Measurements from ENCODE around the gene AIDA. TPM values are rescaled to one million over a fixed set of nuclear protein-coding genes. Genes with fewer than 3 reads are reported as not detected.
A peak's percentile ranks its signal among the peaks of the same experiment; 100 is the strongest.

Gene AIDA
- total RNA-seq, 1 donor from 2014 or later: 46.9 TPM

DNA sequence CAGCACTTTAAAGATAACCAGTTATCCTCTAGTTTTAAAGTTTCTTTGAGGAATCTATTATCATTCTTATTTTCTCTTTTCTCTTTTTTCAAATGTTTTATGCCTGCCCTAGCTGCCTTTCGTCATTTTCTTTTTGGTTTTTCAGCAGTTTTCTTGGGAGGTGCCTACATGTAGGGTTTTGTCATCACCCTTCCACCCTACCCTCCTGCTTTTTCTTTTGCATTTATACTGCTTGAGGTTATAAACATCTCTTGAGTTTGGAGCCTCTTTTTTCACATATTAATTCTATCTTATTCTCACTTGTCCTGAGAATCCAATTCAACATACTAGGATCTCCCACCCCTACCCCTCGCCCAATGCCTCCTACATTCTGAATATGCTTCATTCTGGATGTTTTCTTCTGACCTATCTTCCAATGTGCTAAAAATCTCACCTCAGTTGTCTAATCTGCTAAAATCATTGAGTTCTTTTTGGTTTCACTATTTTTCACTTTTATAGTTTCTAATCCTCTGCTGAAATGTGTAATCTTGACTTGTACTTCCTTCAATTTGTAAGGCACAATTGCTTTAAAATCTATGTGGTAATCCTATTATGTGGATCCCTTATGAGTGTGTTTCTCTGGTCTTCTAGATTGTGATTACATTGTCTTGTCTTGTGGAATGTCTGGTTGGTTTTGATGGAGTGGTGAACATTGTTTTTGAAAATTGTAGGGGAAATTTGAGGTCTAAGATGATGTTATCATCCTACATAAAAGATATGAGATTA is 55.7 kb downstream of the AIDA start:
- ATAC-seq (ENCODE audit: poor library complexity) (no peak), DNase-seq (no peak)
- intact Hi-C loops (cut with DNase I): no loop called here

GRCh38 chr1:222654849-222655248 is 57.4 kb downstream of the AIDA start:
- no peak for DNase-seq
- intact Hi-C loops (cut with DNase I): no loop called here

GRCh38 chr1:222653178-222653827 is 59.0 kb downstream of the AIDA start:
- no peak for DNase-seq
- ATAC-seq (ENCODE audit: poor library complexity): no peak
- intact Hi-C loops (cut with DNase I): no loop called here

More at GRCh38 chr1:222654849-222655248, 57.4 kb downstream of the AIDA start:
- ATAC-seq (ENCODE audit: poor library complexity): peak; percentile 51

DNA sequence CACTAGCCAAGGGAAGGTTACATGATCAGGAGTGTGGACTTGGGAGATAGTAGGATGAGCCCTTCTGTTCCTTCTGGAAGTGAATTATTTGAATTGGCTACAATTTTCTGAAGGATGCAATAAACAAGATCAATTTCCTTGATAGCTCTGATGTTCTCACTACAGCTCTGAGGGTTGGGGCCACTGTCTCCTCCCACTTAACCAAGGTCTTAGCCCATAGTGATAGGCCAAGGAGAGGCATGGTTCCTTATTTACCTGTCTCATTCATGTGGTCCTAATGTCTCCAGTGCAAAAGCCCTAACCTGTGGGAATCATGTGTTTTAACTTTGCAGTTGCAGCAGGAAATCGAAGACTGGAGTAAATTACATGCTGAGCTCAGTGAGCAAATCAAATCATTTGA is 59.6 kb downstream of the AIDA start:
- DNase-seq: no peak
- intact Hi-C loops (cut with DNase I): no loop called here
- no peak for ATAC-seq (ENCODE audit: poor library complexity)

GRCh38 chr1:222644636-222644980 is 67.7 kb downstream of the AIDA start:
- ATAC-seq (ENCODE audit: poor library complexity): peak; percentile 3
- DNase-seq: no peak
- intact Hi-C loops (cut with DNase I): no loop called here

DNA sequence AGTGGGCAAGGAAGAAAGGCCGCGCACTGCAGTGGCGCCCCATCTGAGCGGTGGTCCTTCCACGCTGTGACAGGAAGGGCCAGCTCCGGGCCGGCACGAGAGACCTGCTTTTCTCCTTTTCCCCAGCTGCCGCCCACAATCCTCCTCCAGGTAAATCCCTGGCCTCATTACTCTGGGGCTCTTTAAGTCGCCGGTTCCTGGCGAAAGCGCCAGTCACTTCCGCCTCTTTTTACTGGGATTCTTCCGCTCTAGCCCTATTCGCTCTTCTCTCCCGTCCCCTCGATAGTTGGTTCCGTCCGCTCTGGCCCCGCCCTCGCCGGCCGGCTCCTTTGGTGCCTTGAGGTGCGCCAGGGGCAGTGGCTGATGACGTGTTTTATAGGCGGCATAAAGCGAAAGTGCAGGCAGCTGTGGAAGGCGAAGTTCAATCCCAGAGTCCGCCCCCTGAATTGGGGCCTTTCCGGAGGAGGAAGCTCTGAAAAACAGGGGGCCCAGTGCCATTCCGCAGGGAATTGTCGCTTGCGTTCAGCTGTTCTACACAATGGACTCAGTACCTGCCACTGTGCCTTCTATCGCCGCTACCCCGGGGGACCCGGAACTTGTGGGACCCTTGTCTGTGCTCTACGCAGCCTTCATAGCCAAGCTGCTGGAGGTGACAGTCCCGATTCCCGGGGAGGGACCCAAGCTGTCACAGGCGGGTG is 68.2 kb downstream of the AIDA start:
- DNase-seq (peak; percentile 99), ATAC-seq (ENCODE audit: poor library complexity) (peak; percentile 100)
- intact Hi-C loops (cut with DNase I): no loop called here

DNA sequence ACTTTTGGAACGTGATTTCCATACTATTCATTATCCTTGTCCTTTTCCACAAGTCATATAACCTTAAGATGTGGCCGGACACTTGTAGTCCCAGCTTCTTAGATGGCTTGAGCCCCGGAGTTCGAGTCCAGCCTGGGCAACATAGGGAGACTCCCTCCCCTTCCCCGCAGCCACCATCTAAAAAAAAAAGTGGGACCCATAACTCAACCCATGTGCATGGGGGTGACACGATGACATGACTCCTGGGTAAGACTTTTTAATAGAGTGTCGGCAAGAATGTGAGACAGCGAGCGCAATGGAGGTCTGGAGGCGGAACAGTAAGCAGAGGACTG is 68.7 kb downstream of the AIDA start:
- DNase-seq: peak; percentile 44
- intact Hi-C loops (cut with DNase I): no loop called here
- ATAC-seq (ENCODE audit: poor library complexity): peak; percentile 67

GRCh38 chr1:222642468-222642867 is 69.8 kb downstream of the AIDA start:
- ATAC-seq (ENCODE audit: poor library complexity) (no peak), DNase-seq (no peak)
- intact Hi-C loops (cut with DNase I): no loop called here

- DNase-seq: no peak
- intact Hi-C loops (cut with DNase I): no loop called here
Observed at GRCh38 chr1:222641269-222641948, 70.9 kb downstream of the AIDA start.

GRCh38 chr1:222634180-222635013 is 77.9 kb downstream of the AIDA start:
- intact Hi-C loops (cut with DNase I): loop anchor here (5.0 kb wide), 1 partner anchor 167 kb away; no protein-coding TSS in a partner anchor
- ATAC-seq (ENCODE audit: poor library complexity) (peak; percentile 80), DNase-seq (no peak)

More at GRCh38 chr1:222641269-222641948, 70.9 kb downstream of the AIDA start:
- no peak for ATAC-seq (ENCODE audit: poor library complexity)

DNA sequence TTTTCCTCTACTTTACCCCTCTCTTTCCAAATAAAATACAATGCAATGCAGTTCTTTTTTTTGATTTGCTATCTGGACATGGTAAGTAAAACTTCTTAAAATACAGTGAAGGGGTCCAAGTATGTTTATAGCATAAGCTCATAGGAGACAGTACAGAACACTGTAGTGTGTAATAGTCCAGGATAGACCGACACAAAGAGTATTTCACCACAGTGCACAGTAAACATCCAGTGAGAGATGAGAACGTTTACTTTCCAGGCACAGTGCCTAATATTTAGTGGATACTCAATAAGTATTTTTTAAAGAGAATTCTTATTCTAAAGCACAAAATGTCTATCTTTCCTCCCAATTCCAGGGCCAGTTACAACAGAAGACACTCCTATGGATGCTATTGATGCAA is 79.5 kb downstream of the AIDA start:
- DNase-seq (no peak), ATAC-seq (ENCODE audit: poor library complexity) (no peak)
- intact Hi-C loops (cut with DNase I): loop anchor here (5.0 kb wide), 1 partner anchor 165 kb away; no protein-coding TSS in a partner anchor

DNA sequence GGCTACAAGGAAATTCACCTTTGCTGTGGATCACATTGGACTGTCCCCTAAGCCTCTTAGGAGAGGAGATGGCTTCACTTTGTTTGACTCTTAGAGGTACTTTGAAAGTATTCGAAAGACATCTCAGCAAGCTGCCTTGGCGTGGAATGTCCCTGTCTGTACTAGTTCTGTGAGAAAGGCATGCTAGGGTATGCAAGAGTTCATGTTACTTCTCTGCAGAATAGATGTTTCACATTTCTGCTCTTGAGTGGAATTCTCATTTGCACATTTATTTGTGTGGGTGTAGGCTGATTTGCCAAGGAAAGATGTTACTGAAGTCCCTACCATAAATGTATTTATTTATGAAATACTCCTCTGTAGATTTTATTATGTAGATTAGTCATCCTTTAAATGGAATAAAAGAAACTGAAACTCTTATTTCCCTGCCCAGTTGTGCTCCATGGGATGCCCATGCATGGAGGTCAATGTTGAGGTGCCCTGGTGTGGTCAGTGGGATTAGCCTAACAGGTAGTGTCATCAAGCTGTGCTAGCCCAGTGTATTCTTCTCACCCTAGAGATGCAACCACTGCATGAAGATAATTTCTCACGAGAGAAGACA is 80.6 kb downstream of the AIDA start:
- no peak for ATAC-seq (ENCODE audit: poor library complexity)
- intact Hi-C loops (cut with DNase I): loop anchor here (5.0 kb wide), 1 partner anchor 164 kb away; no protein-coding TSS in a partner anchor
- DNase-seq: no peak

- DNase-seq (no peak), ATAC-seq (ENCODE audit: poor library complexity) (no peak)
- intact Hi-C loops (cut with DNase I): loop anchor here (5.0 kb wide), 1 partner anchor 163 kb away; no protein-coding TSS in a partner anchor
Observed at GRCh38 chr1:222629921-222630535, 82.3 kb downstream of the AIDA start.

- intact Hi-C loops (cut with DNase I): no loop called here
Observed at GRCh38 chr1:222627232-222627631, 85.1 kb downstream of the AIDA start.

GRCh38 chr1:222624214-222624613 is 88.1 kb downstream of the AIDA start:
- no peak for DNase-seq

More at GRCh38 chr1:222627232-222627631, 85.1 kb downstream of the AIDA start:
- ATAC-seq (ENCODE audit: poor library complexity) (peak; percentile 79), DNase-seq (no peak)

GRCh38 chr1:222623458-222623857 is 88.8 kb downstream of the AIDA start:
- DNase-seq: no peak
- intact Hi-C loops (cut with DNase I): no loop called here
- ATAC-seq (ENCODE audit: poor library complexity): no peak

More at GRCh38 chr1:222624214-222624613, 88.1 kb downstream of the AIDA start:
- intact Hi-C loops (cut with DNase I): no loop called here
- ATAC-seq (ENCODE audit: poor library complexity): peak; percentile 51

DNA sequence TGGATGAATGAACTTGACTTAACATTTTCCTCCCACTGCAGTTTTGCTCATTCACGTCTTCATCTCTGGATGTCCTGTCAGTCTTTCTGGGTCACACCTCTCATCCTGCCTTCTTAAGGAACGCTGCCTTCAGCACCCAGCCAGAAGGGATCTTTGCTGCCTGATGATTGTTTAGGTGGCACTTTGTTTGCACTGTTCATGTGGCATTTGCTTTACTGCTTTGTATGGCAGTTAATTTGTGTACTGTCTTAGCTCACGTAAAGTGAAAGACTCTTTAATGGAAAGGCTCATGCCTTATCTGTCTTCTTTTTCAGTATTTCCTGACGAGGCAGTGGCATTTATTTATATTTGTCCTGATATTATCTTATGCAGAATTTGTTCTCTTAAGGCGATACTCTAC is 89.5 kb downstream of the AIDA start:
- DNase-seq (no peak), ATAC-seq (ENCODE audit: poor library complexity) (no peak)
- intact Hi-C loops (cut with DNase I): no loop called here

Data from Right ventricle myocardium superior (tissue), 1 donor.